NCI-H146 (cell line): ENCODE measurements around the gene ZNF365.

Source experiments
- DNase-seq: peaks from one replicate; lab custom pipeline; 2025; lab: John Stamatoyannopoulos, UW

ZNF365 gene

GRCh38 chr10:62422068-62422590 is 48.0 kb downstream of the ZNF365 start:
- no peak for DNase-seq

- no peak for DNase-seq
Measured at GRCh38 chr10:62424026-62424425, 49.9 kb downstream of the ZNF365 start.

DNA sequence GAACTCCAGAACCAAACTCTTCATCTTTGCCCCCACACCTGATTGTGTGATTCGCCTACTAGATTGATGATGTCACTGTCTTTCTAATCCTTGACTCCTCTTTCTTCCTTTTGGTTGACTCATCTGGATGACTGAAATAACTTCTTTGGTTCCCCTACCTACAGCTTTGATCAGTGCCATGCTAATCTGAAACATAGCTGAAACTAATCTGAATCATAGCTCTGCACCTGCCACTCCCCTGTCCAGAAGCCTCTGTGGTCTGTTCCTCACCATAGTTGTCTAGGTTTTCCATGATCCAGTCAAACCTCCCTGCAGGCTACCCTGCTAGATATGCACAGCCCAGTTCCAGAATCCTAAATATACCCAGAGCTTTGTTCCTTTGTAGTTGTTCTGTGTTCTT is 51.9 kb downstream of the ZNF365 start:
- no peak for DNase-seq

DNA sequence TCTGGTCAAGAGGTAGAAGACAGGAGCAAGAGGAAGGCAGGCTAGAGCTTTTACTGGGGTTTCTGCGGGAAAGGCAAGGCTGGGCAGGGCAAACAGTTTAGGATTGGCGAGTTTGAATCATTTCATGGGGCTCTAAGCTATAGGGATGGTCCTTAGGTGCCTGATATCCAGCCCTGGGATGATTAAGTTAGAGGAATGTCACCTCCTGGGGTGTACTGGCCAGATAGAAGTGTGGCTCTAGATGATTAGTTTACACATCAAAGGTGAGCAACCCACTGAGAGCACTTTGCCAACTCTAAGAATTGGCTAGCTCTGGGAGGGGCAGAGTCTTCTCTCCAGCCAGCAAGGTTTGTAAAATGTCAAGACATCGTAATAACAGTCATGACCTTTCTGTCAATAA is 52.4 kb downstream of the ZNF365 start:
- DNase-seq: no peak

DNA sequence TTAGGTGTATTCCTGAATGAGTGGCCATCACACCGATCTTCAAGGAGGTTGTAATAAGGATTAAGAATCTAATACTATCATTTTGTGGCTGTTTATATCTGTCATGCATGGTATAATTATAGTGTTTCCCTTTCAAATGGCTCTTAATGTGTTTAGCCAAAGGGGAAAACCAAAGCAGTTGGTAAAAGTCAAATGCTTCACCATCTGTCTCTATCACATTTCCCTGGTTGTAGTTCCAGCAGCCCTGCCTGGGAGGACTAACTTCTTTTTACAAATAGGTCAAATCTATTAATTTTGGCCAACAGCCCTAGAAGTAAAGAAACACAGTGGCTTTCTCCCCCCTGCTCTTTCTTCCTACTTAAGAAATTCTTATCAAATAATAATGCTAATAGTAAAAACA is 56.7 kb downstream of the ZNF365 start:
- no peak for DNase-seq

GRCh38 chr10:62433181-62433692 is 59.1 kb downstream of the ZNF365 start:
- no peak for DNase-seq

GRCh38 chr10:62433901-62434300 is 59.7 kb downstream of the ZNF365 start:
- DNase-seq: no peak

DNA sequence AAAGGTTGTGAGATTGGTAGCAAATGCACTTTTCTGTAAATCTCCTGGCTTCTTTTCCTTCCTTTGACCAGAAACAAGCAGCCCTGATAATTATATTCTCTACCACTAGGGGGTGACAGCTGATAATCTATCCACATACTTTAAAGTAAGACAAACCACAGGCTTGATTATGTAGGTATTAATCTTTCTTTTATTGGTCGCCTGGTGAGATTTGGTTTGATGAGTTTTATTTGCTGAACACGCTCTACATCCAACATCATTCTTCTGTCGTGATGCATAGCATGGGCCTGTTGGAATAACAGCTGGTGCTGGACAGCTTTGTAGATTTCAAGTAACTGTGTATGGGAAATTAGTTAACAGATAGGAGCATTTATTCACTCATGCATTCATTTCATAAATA is 63.5 kb downstream of the ZNF365 start:
- peak; percentile 50 for DNase-seq

GRCh38 chr10:62442006-62442405 is 67.8 kb downstream of the ZNF365 start:
- no peak for DNase-seq

DNA sequence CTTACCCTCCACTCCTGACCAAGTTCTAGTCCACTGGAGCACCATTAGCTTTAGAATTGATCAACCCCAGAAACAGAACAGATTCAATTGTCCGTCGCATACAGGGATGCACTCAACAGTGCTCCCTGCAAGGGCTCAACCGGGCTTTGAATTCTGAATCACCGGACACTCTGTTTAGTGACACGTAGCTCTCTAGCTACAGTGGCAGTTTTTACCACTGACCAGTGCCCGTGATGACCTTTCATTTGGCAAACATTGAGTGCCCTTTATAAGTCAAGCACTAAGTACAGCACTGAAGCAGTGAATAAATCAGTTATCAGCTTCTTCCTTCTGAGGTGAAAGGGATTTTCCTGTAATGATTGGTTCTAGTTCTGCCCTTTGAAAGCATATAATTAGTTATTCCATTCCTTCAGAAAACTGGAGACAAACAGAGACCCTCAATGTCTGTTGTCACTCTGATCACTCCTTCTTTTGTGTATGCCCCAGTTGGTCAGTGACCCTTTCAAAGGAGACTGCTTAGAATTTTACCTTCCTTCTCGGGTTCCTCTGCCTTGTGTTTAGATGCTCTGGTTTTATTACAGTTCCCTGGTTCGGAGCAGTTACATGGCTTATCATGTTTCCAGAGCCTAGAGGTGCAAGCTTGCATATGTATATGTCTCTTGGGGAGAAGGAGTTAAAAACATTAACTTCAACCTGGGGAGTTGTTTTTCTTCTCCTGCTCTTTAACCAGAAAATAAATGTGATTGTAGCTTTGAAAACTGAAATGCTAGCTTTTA is 68.9 kb downstream of the ZNF365 start:
- no peak for DNase-seq

DNA sequence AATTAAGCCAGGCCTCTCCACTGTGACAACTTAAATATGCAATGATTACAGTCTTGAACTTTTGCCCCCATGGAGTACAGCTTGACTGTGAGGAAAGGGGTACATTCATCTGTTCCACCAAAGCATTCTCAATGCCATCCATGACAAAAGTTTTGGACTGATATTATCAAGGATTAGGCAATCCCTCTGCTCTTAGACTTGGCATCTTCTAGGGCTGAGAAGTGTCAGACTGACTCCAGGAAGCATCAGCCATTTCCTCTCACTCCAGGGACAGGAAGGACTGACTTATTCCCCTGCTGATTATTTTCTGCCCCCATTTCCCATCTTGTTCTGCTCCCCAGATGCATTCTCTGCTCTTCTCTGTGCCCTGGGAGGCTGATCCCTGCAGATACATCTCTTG is 69.7 kb downstream of the ZNF365 start:
- no peak for DNase-seq

- no peak for DNase-seq
Measured at GRCh38 chr10:62446627-62447026, 72.5 kb downstream of the ZNF365 start.

DNA sequence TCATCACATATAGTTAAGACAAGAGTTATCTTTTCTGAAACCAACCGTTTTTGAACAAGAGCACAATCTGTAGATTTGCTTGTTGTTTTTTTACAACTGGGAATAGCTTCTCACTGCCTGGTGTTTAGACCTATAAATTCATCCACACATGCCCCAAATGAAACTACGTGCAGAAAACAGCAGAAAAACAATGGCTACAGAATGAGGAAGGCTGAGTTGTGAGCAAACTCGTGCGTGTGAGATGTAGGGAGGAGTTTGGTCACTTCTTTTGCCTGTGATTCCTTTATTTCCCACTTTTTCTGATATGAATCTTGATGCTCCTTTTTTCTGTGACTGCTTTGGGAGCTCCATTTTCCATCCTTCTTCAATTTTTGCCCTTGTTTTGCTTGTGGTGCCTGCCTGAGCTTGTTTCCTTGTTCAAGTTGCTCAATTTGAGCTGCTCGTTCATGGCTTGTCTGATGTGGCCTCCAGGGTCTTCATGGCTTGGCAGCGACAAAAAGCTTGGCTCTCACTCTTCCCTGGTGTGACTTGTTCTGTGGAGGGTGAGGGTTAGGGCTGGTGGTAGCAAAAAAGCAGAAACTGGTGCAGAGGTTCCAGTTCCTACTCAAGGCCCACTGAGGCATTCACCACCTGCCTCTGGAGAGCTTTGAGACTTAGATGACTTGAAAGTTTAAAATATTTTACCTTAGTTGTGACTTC is 76.9 kb downstream of the ZNF365 start:
- no peak for DNase-seq

- DNase-seq: no peak
Measured at GRCh38 chr10:62451611-62451975, 77.4 kb downstream of the ZNF365 start.
